CD14-positive monocyte (primary cell): Measurements from ENCODE around the gene ADAMTS18. TPM values are rescaled to one million over a fixed set of nuclear protein-coding genes. Genes with fewer than 3 reads are reported as not detected.

Experiments
- DNase-seq, 3 donors: peaks; one replicate each; pipeline ENCODE4 v3.0.0-alpha.2; 2011 to 2022
- H2AFZ ChIP-seq: 2 replicates; pipeline ENCODE4 v1.6.0; 2012; ENCODE audit warnings: mild to moderate bottlenecking, low read depth, low read length, inconsistent platforms; ENCODE audit not compliant: insufficient read depth, poor library complexity, severe bottlenecking
- H3K27ac ChIP-seq, 2 donors: 1 replicate in 1 of 2; 2 replicates in 1 of 2; pipeline ENCODE4 v1.5.1; 2012 to 2013; ENCODE audit warnings: low read length in 2 of 2, control low read depth in 1 of 2, inconsistent platforms in 1 of 2, low read depth in 1 of 2, mild to moderate bottlenecking in 1 of 2
- H3K27me3 ChIP-seq, 2 donors: one replicate each; pipeline versions ENCODE4 v1.6.0 to v1.6.1; 2011 to 2013; ENCODE audit warnings: low read length in 2 of 2; ENCODE audit not compliant: control insufficient read depth in 2 of 2, insufficient read depth in 2 of 2
- H3K36me3 ChIP-seq, 2 donors: replicated peaks in 1 of 2; 1 replicate in 1 of 2; 2 replicates in 1 of 2; pipeline versions ENCODE4 v1.5.1 to v1.6.1; 2012 to 2013; ENCODE audit warnings: low read length in 2 of 2, control low read depth in 1 of 2, inconsistent platforms in 1 of 2, mild to moderate bottlenecking in 1 of 2; ENCODE audit not compliant: insufficient read depth in 2 of 2, control insufficient read depth in 1 of 2
- H3K4me1 ChIP-seq, 2 donors: 1 replicate in 1 of 2; 2 replicates in 1 of 2; pipeline versions ENCODE4 v1.5.1 to v1.6.1; 2012 to 2013; ENCODE audit warnings: low read length in 2 of 2, control low read depth in 1 of 2, inconsistent platforms in 1 of 2, mild to moderate bottlenecking in 1 of 2, moderate library complexity in 1 of 2; ENCODE audit not compliant: insufficient read depth in 2 of 2, control insufficient read depth in 1 of 2
- H3K4me2 ChIP-seq: replicated peaks from 2 replicates; pipeline ENCODE3; 2012; ENCODE audit warnings: low read length, moderate library complexity, mild to moderate bottlenecking; ENCODE audit not compliant: poor library complexity, severe bottlenecking; ENCODE audit errors: extremely low read depth
- H3K4me3 ChIP-seq, 3 experiments: fragments of 200-600 bp in 1 of 3; sonication (generic) in 1 of 3; replicated peaks in 1 of 3; 1 replicate in 2 of 3; 2 replicates in 1 of 3; pipeline ENCODE4 v1.5.1; 2011 to 2013; ENCODE audit warnings: low read length in 3 of 3, mild to moderate bottlenecking in 3 of 3, control low read depth in 2 of 3, low read depth in 2 of 3, inconsistent platforms in 1 of 3, moderate library complexity in 1 of 3
- H3K79me2 ChIP-seq: 2 replicates; pipeline ENCODE4 v1.6.0; 2012; ENCODE audit warnings: mild to moderate bottlenecking, control low read depth, inconsistent platforms, low read length, moderate library complexity; ENCODE audit not compliant: insufficient read depth
- H3K9ac ChIP-seq: 2 replicates; pipeline ENCODE4 v1.6.0; 2017; ENCODE audit warnings: low read length, mild to moderate bottlenecking; ENCODE audit not compliant: insufficient read depth, poor library complexity, severe bottlenecking
- H3K9me3 ChIP-seq, 2 donors: replicated peaks in 1 of 2; 1 replicate in 1 of 2; 2 replicates in 1 of 2; pipeline versions ENCODE4 v1.5.1 to v1.6.1; 2012 to 2013; ENCODE audit warnings: low read length in 2 of 2, control low read depth in 1 of 2; ENCODE audit not compliant: control insufficient read depth in 1 of 2, insufficient read depth in 1 of 2
- H4K20me1 ChIP-seq: 2 replicates; pipeline ENCODE4 v1.6.0; 2012; ENCODE audit warnings: mild to moderate bottlenecking, low read length, control low read depth, moderate library complexity; ENCODE audit not compliant: insufficient read depth
- H3K27ac Mint-ChIP-seq, 7 donors: one replicate each; pipeline ENCODE4 v1.8.0; 2020; ENCODE audit warnings: mild to moderate bottlenecking in 7 of 7, mixed read lengths in 7 of 7, moderate library complexity in 6 of 7, inconsistent platforms in 2 of 7
- H3K27me3 Mint-ChIP-seq, 3 donors: one replicate each; pipeline ENCODE4 v1.8.0; 2021 to 2022; ENCODE audit warnings: low read depth in 3 of 3, mild to moderate bottlenecking in 3 of 3, mixed read lengths in 3 of 3, moderate library complexity in 3 of 3, inconsistent platforms in 1 of 3
- H3K36me3 Mint-ChIP-seq, 2 donors: one replicate each; pipeline ENCODE4 v1.8.0; 2020; ENCODE audit warnings: mixed read lengths in 2 of 2, inconsistent platforms in 1 of 2, mild to moderate bottlenecking in 1 of 2
- H3K4me1 Mint-ChIP-seq: one replicate; pipeline ENCODE4 v1.8.0; 2020; ENCODE audit warnings: mild to moderate bottlenecking, mixed read lengths
- H3K4me3 Mint-ChIP-seq, 2 donors: one replicate each; pipeline ENCODE4 v1.8.0; 2020; ENCODE audit warnings: mild to moderate bottlenecking in 2 of 2, mixed read lengths in 2 of 2, moderate library complexity in 1 of 2
- H3K9me3 Mint-ChIP-seq, 7 donors: one replicate each; pipeline ENCODE4 v1.8.0; 2020 to 2022; ENCODE audit warnings: mixed read lengths in 7 of 7, mild to moderate bottlenecking in 6 of 7, moderate library complexity in 6 of 7, inconsistent platforms in 2 of 7
- WGBS: methylation state at CpG from one replicate; pipeline ENCODE4 v1.1.5; 2013; ENCODE audit warnings: missing lambda C conversion rate; ENCODE audit not compliant: insufficient coverage; 5-methylcytosine and 5-hydroxymethylcytosine counted together
- intact Hi-C, 2 donors: fragments of 100-400 bp; cut with micrococcal nuclease; formaldehyde crosslinking; loops; one replicate each; pipeline versions ENCODE4 v1.15.0 to v1.15.1; 2023
- polyA plus RNA-seq, 3 donors: library from polyadenylated mRNA; depleted of rRNA in 1 of 3; unstranded in 2 of 3; stranded (reverse) in 1 of 3; fragments of 300-500 nt in 2 of 3; fragments of >200 nt in 1 of 3; fragmentation: Illumina TruSeq in 2 of 3; gene quantifications; 1 replicate in 2 of 3; 2 replicates in 1 of 3; pipeline ENCODE4 v1.2.3, GENCODE V29; 2012 to 2021
- TF ChIP-seq, protein P1 (sequence below): fragments of 200-600 bp; IDR thresholded peaks from one replicate; pipeline ENCODE4 v1.8.0; 2022; ENCODE audit warnings: antibody characterized with exemption, mild to moderate bottlenecking

The ADAMTS18 gene
- polyA plus RNA-seq, 3 donors: not detected

DNA sequence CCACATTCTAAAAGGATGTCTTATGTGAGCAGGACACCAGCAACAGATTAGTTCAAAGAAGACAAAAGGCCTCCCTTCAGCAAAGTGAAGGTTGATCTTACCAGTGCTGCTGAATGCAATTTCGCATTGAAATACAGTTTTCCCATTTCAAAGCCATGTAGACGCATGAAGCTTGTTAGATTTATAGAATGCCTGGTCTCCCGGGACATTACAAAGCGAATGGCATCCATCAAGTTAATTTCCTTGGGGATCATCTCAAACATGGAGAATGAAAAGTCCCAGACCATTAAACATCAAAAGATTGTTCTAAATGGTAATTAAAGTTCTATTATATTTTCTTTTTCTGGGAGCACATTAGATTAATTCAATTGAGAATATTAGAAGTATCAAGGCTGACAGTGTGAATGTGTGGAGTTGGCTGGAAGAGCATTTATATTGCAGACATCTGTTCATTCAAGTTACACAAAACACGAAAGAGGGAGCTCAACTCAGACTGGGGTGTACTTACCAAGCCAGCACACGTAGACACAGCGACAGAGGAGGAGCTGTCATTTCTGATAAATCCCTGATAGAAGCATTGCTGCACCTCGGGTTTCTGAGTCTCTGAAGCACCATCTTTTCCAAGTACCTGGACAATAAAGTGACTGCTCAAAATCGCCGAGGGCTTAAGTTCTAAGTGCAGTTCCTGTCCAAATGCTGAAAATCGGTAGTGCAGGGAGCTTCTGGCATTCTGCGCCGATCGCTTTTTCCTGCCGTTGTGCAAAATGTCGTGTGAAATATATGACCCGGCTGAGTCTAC lies 3.8 kb downstream of the ADAMTS18 start:
- intact Hi-C loops: no loop called here
- Histone ChIP-seq H4K20me1 (no peaks in the 10 kb centered on the region), H3K4me3 (no peak overlapping the region), H3K36me3 (no peaks in the 10 kb centered on the region), H3K4me2 (no peak overlapping the region), H3K9me3 (no peaks in the 10 kb centered on the region), H2AFZ (no peak overlapping the region), H3K27ac (no peak overlapping the region), H3K9ac (no peak overlapping the region), H3K27me3 (peaks cover 24 to 26% of the 10 kb centered on the region in 2 donors), H3K79me2 (no peaks in the 10 kb centered on the region), H3K4me1 (no peaks in the 10 kb centered on the region)
- TF ChIP-seq, protein P1, sequence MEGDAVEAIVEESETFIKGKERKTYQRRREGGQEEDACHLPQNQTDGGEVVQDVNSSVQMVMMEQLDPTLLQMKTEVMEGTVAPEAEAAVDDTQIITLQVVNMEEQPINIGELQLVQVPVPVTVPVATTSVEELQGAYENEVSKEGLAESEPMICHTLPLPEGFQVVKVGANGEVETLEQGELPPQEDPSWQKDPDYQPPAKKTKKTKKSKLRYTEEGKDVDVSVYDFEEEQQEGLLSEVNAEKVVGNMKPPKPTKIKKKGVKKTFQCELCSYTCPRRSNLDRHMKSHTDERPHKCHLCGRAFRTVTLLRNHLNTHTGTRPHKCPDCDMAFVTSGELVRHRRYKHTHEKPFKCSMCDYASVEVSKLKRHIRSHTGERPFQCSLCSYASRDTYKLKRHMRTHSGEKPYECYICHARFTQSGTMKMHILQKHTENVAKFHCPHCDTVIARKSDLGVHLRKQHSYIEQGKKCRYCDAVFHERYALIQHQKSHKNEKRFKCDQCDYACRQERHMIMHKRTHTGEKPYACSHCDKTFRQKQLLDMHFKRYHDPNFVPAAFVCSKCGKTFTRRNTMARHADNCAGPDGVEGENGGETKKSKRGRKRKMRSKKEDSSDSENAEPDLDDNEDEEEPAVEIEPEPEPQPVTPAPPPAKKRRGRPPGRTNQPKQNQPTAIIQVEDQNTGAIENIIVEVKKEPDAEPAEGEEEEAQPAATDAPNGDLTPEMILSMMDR: no peak
- H3K36me3 Mint-ChIP-seq: no peaks in the 10 kb centered on the region
- DNase-seq: no peak
- H3K4me3 Mint-ChIP-seq: no peak overlapping the region
- H3K4me1 Mint-ChIP-seq: no peaks in the 10 kb centered on the region
- no peak overlapping the region for H3K27ac Mint-ChIP-seq
- 88% methylated on average over 13 of the region's 17 CpGs for WGBS
- H3K9me3 Mint-ChIP-seq: no peaks in the 10 kb centered on the region
- H3K27me3 Mint-ChIP-seq: peaks cover 21 to 31% (median 25%) of the 10 kb centered on the region in 3 donors

DNA sequence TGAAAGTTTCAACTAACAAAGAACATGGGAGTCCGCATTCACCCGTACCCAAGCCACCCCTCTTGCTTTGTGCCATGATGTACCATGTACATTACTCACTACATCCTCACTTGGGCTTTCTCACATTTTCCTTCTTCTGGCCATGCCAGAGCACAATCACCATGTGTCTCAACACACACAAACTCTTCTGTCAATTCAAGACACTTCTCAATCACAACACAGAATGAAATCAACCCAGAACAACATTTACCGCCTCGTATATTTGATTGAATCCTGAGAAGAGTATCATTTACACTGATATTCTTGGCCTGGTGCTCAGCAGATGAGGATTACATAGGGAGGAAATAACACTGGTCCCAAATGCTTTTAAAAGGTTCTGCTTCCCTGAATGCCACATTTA lies 4.5 kb downstream of the ADAMTS18 start:
- Histone ChIP-seq H4K20me1 (no peaks in the 10 kb centered on the region), H2AFZ (no peak overlapping the region), H3K4me3 (no peak overlapping the region), H3K4me2 (no peak overlapping the region), H3K27me3 (peaks cover 20 to 21% of the 10 kb centered on the region in 2 donors), H3K79me2 (no peaks in the 10 kb centered on the region), H3K9ac (no peak overlapping the region), H3K27ac (no peak overlapping the region), H3K9me3 (no peaks in the 10 kb centered on the region), H3K36me3 (no peaks in the 10 kb centered on the region), H3K4me1 (no peaks in the 10 kb centered on the region)
- DNase-seq: no peak
- intact Hi-C loops: no loop called here
- Mint-ChIP-seq H3K9me3 (no peaks in the 10 kb centered on the region), H3K36me3 (no peaks in the 10 kb centered on the region), H3K4me3 (no peak overlapping the region), H3K27me3 (peaks cover 16 to 26% (median 19%) of the 10 kb centered on the region in 3 donors), H3K4me1 (no peaks in the 10 kb centered on the region), H3K27ac (no peak overlapping the region)
- TF ChIP-seq, protein P1: no peak
- 100% methylated on average over 2 of the region's 4 CpGs for WGBS
